Measurements from ENCODE around the gene CDH20. TPM values are rescaled to one million over a fixed set of nuclear protein-coding genes. Genes with fewer than 3 reads are reported as not detected.

The CDH20 gene
- polyA plus RNA-seq, 3 donors, result 0.45 to 2.9 (median 0.48) TPM

GRCh38 chr18:61471942-61472341 is 138.7 kb downstream of the CDH20 start:
- WGBS, 3 donors, result 46 to 65% (median 54%) methylated on average over 5 of the region's 5 CpGs
- no peak overlapping the region for H3K27ac ChIP-seq (ENCODE audit: low read depth, low read length)

- no peak overlapping the region for H3K27ac ChIP-seq (ENCODE audit: low read depth, low read length)
- WGBS, 3 donors, result 53 to 59% (median 54%) methylated on average over 6 of the region's 6 CpGs
Measured at GRCh38 chr18:61474341-61474740, 141.1 kb downstream of the CDH20 start.

GRCh38 chr18:61474918-61475317 is 141.7 kb downstream of the CDH20 start:
- WGBS, 3 donors, result 45 to 73% (median 67%) methylated on average over 2 of the region's 2 CpGs
- no peak overlapping the region for H3K27ac ChIP-seq (ENCODE audit: low read depth, low read length)

DNA sequence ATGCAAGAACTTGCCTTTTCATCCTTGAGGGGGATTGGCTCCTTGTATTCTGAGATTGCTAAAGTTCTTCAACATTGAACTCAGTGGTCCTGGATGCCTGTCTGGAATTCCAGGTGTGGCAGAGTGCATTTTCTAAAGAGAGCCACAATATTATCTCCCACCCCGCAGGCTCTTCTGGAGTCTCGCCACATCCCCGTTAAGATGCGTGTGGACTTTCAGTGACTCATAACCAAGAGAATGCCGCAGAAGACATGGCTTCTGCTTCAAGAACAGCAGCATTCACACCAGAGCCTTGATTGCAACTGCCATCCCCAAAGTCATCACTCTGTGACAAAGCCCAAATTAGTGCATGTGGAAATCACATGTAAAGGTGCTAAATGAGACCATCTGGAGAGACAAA is 142.7 kb downstream of the CDH20 start:
- WGBS, 3 donors, result 75 to 93% (median 92%) methylated on average over 5 of the region's 5 CpGs
- no peak overlapping the region for H3K27ac ChIP-seq (ENCODE audit: low read depth, low read length)

GRCh38 chr18:61489334-61489733 is 156.1 kb downstream of the CDH20 start:
- no peak overlapping the region for H3K27ac ChIP-seq (ENCODE audit: low read depth, low read length)
- WGBS, 3 donors, result 47 to 73% (median 64%) methylated on average over 3 of the region's 3 CpGs

DNA sequence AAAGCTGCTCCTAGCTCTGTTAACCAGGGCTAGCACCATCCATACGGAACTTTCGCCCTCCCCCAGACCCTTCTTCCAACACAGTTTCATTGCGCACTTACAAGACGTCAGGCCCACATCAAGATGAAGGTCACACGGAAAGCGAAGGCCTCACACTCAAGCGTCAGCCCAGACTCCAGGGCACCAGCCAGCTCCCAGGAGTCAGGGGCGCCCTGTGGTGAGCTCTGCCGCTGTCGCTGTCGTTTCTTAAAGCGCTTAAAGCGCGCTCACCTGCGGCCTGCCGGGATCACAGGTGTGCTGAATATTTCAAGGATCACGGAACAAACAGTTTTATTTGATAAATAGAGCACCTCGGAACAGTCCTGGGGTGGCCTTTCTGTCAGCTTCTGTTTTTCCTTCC is 163.1 kb downstream of the CDH20 start:
- 53 to 85% (median 79%) methylated on average over 18 of the region's 18 CpGs for WGBS, 3 donors
- H3K27ac ChIP-seq (ENCODE audit: low read depth, low read length), result no peak overlapping the region

GRCh38 chr18:61497422-61497821 is 164.2 kb downstream of the CDH20 start:
- 86 to 91% (median 88%) methylated on average over 3 of the region's 3 CpGs for WGBS, 3 donors
- no peak overlapping the region for H3K27ac ChIP-seq (ENCODE audit: low read depth, low read length)

DNA sequence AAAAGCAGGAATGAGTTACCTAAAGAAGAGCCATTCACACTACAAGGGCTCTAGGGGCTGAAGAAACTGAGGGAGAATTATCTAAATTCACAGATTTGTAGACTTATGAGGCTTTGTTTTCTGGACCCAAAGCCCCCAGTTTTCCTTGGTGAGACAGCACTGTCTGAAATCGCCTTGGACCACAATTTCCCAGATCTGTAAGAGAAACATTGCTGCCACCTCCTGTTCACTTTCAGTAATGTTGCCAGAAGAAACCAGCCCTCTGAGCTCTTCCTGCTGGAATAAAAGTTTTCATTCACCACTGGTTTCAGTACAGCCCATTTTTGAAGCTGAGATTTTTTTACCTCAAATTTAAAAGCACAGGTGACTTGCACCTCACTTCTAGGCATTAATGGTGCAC is 169.2 kb downstream of the CDH20 start:
- H3K27ac ChIP-seq (ENCODE audit: low read depth, low read length), result no peak overlapping the region
- 3 to 11% (median 6%) methylated on average over 1 of the region's 1 CpG for WGBS, 3 donors

GRCh38 chr18:61503688-61504087 is 170.5 kb downstream of the CDH20 start:
- 46 to 51% (median 50%) methylated on average over 3 of the region's 3 CpGs for WGBS, 3 donors
- H3K27ac ChIP-seq (ENCODE audit: low read depth, low read length), result no peak overlapping the region

DNA sequence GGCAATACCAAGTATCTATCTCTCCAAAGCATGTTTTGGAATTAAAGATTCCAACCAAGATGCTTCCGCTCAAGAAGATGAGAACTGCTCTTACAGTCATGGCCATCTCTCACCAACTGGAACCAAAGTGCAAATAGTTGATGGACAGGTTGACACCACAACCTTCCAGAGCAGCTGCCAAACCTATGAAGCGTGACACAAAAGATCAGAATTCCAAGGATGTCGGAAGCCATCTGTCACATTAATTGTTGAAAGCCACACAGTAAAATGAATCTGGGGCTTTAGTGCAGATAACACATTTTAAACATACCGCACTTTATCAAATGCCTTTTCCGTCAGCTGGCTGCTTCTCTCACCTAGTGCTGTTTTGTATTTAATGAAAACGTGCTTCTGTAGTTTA is 195.7 kb downstream of the CDH20 start:
- 48 to 83% (median 81%) methylated on average over 6 of the region's 6 CpGs for WGBS, 3 donors
- H3K27ac ChIP-seq (ENCODE audit: low read depth, low read length), result no peak overlapping the region

DNA sequence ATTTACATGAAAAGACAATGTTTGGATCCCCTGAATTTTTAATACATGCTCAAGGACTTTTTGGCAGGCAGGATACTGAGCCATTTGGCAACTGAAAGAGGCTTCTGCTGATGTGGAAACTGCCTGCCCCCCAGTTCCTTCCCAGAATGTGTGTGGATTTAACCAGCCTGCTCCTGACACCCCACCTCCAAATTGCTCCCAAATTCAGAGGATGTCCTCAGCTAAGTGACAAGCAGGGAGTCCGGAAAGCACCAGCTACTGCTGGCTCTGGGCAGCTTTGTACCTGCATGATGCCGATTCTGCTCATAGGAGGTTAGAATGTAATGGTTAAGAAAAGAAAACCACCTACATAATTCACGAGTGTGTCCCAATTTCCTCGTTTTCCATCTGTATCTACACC is 197.5 kb downstream of the CDH20 start:
- no peak overlapping the region for H3K27ac ChIP-seq (ENCODE audit: low read depth, low read length)
- 69 to 77% (median 72%) methylated on average over 4 of the region's 4 CpGs for WGBS, 3 donors

GRCh38 chr18:61531182-61531581 is 198.0 kb downstream of the CDH20 start:
- no peak overlapping the region for H3K27ac ChIP-seq (ENCODE audit: low read depth, low read length)
- 68 to 79% (median 71%) methylated on average over 6 of the region's 6 CpGs for WGBS, 3 donors

GRCh38 chr18:61531891-61532290 is 198.7 kb downstream of the CDH20 start:
- no peak overlapping the region for H3K27ac ChIP-seq (ENCODE audit: low read depth, low read length)
- 47 to 66% (median 60%) methylated on average over 2 of the region's 2 CpGs for WGBS, 3 donors

- no peak overlapping the region for H3K27ac ChIP-seq (ENCODE audit: low read depth, low read length)
- 85 to 94% (median 89%) methylated on average over 4 of the region's 4 CpGs for WGBS, 3 donors
Measured at GRCh38 chr18:61535401-61535800, 202.2 kb downstream of the CDH20 start.

GRCh38 chr18:61541673-61542072 is 208.4 kb downstream of the CDH20 start:
- 81 to 93% (median 91%) methylated on average over 7 of the region's 7 CpGs for WGBS, 3 donors

DNA sequence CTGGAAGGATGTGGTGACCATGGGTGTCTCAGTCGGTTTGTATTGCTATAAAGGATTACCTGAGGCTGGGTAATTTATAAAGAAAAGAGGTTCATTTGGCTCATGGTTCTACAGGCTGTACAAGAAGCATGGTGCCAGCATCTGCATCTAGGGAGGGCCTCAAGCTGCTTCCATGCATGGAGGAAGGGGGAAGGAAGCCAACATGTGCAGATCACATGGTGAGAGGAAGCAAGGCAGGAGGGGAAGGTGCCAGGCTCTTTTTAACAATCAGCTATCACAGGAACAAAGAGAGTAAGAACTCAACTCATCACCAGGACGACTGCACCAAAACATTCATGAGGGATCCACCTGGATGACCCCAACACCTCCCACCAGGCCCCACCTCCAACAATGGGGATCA is 209.4 kb downstream of the CDH20 start:
- no peak overlapping the region for H3K27ac ChIP-seq (ENCODE audit: low read depth, low read length)
- WGBS, 3 donors, result 71 to 80% (median 76%) methylated on average over 2 of the region's 2 CpGs

More at GRCh38 chr18:61541673-61542072, 208.4 kb downstream of the CDH20 start:
- H3K27ac ChIP-seq (ENCODE audit: low read depth, low read length), result no peak overlapping the region

DNA sequence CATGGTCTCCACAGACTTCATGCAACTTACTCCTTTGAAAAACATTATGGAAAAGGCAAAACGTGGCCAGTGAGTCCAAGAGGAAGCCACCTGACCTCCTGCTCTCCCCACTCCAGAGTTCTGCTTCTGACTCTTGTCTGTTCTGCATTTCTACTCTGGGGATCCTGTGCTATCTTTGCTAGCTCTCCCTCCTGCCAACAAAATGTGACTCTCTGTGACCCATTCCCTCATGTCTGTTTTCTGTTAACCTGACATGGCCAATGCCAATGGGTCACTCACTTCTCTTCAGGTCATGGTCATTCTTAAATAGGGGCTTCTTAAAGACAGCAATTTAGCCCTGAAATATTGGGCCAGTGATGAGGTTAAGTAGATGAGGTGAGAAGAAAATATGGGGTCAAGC is 210.3 kb downstream of the CDH20 start:
- H3K27ac ChIP-seq (ENCODE audit: low read depth, low read length), result no peak overlapping the region
- 28 to 43% (median 42%) methylated on average over 1 of the region's 1 CpG for WGBS, 3 donors

GRCh38 chr18:61544178-61544577 is 210.9 kb downstream of the CDH20 start:
- 74 to 89% (median 86%) methylated on average over 10 of the region's 10 CpGs for WGBS, 3 donors
- H3K27ac ChIP-seq (ENCODE audit: low read depth, low read length), result no peak overlapping the region

- no peak overlapping the region for H3K27ac ChIP-seq (ENCODE audit: low read depth, low read length)
Measured at GRCh38 chr18:61545281-61546245, 212.3 kb downstream of the CDH20 start.

GRCh38 chr18:61546590-61546989 is 213.4 kb downstream of the CDH20 start:
- WGBS, 3 donors, result 39 to 74% (median 50%) methylated on average over 3 of the region's 3 CpGs
- no peak overlapping the region for H3K27ac ChIP-seq (ENCODE audit: low read depth, low read length)

More at GRCh38 chr18:61545281-61546245, 212.3 kb downstream of the CDH20 start:
- 69 to 70% (median 70%) methylated on average over 9 of the region's 9 CpGs for WGBS, 3 donors

All from adipose tissue (tissue), 3 donors.